Endothelial cell (in vitro differentiated cells): ENCODE data around the gene RPAP2. TPM values are rescaled to one million over a fixed set of nuclear protein-coding genes. Genes with fewer than 3 reads are reported as not detected.

Source experiments
- DNase-seq: peaks from one replicate; pipeline ENCODE4 v3.0.0; 2021; ENCODE audit warnings: low spot score
- H3K27ac Mint-ChIP-seq: one replicate; pipeline ENCODE4 v1.8.0; 2021; ENCODE audit warnings: mixed read lengths, inconsistent platforms; ENCODE audit not compliant: unreplicated experiment
- H3K27me3 Mint-ChIP-seq: one replicate; pipeline ENCODE4 v1.8.0; 2021; ENCODE audit warnings: mild to moderate bottlenecking, moderate library complexity, mixed read lengths, inconsistent platforms; ENCODE audit not compliant: unreplicated experiment
- H3K36me3 Mint-ChIP-seq: one replicate; pipeline ENCODE4 v1.8.0; 2021; ENCODE audit warnings: mild to moderate bottlenecking, low read depth, mixed read lengths, inconsistent platforms; ENCODE audit not compliant: unreplicated experiment
- H3K4me1 Mint-ChIP-seq: one replicate; pipeline ENCODE4 v1.8.0; 2021; ENCODE audit warnings: mild to moderate bottlenecking, mixed read lengths, inconsistent platforms; ENCODE audit not compliant: unreplicated experiment
- H3K4me3 Mint-ChIP-seq: one replicate; pipeline ENCODE4 v1.8.0; 2021; ENCODE audit warnings: mild to moderate bottlenecking, mixed read lengths, inconsistent platforms; ENCODE audit not compliant: unreplicated experiment
- H3K9me3 Mint-ChIP-seq: one replicate; pipeline ENCODE4 v1.8.0; 2021; ENCODE audit warnings: mixed read lengths, inconsistent platforms; ENCODE audit not compliant: unreplicated experiment
- CTCF ChIP-seq: fragments of 200-600 bp; sonication (generic); IDR thresholded peaks from one replicate; pipeline ENCODE4 v1.5.0; 2021; ENCODE audit warnings: antibody characterized with exemption; ENCODE audit not compliant: unreplicated experiment
- total RNA-seq: library from RNA; stranded (reverse); fragmentation: NEBNext Ultra II Directional; extraction: Animal tissue kit (Norgen Biotek cat#: 25700); gene quantifications from one replicate; pipeline ENCODE4 v1.2.1, GENCODE V29; 2021; ENCODE audit not compliant: unreplicated experiment

Gene RPAP2
- total RNA-seq, 1 donor from 2014 or later: 30.0 TPM

- H3K4me1 Mint-ChIP-seq: peaks cover 15% of the 10 kb centered on the region
- no peak for DNase-seq
- H3K27me3 Mint-ChIP-seq: peaks cover 3% of the 10 kb centered on the region
- H3K36me3 Mint-ChIP-seq: peaks cover 9% of the 10 kb centered on the region
- TF ChIP-seq CTCF: no peak
- no peaks in the 10 kb centered on the region for H3K9me3 Mint-ChIP-seq
- peak overlapping the region; percentile 97 for H3K27ac Mint-ChIP-seq
- H3K4me3 Mint-ChIP-seq: peak overlapping the region; percentile 98
Observed at GRCh38 chr1:92298213-92298572, 666 bp upstream of the RPAP2 start.

GRCh38 chr1:92299477-92300150 lies 755 bp downstream of the RPAP2 start:
- TF ChIP-seq CTCF: no peak
- peak overlapping the region; percentile 98 for H3K4me3 Mint-ChIP-seq
- H3K36me3 Mint-ChIP-seq: peaks cover 9% of the 10 kb centered on the region
- H3K9me3 Mint-ChIP-seq: no peaks in the 10 kb centered on the region
- peak overlapping the region; percentile 89 for H3K27ac Mint-ChIP-seq
- H3K4me1 Mint-ChIP-seq: peaks cover 15% of the 10 kb centered on the region
- no peak for DNase-seq
- H3K27me3 Mint-ChIP-seq: peaks cover 3% of the 10 kb centered on the region

- no peak for TF ChIP-seq CTCF
- H3K27me3 Mint-ChIP-seq: peaks cover 3% of the 10 kb centered on the region
- H3K36me3 Mint-ChIP-seq: peaks cover 6% of the 10 kb centered on the region
- no peak overlapping the region for H3K4me3 Mint-ChIP-seq
- H3K27ac Mint-ChIP-seq: no peak overlapping the region
- H3K9me3 Mint-ChIP-seq: no peaks in the 10 kb centered on the region
- peaks cover 15% of the 10 kb centered on the region for H3K4me1 Mint-ChIP-seq
- DNase-seq: no peak
Observed at GRCh38 chr1:92301021-92301420, 2.2 kb downstream of the RPAP2 start.

GRCh38 chr1:92306020-92306419 lies 7.2 kb downstream of the RPAP2 start:
- no peak for DNase-seq
- Mint-ChIP-seq H3K4me1 (no peaks in the 10 kb centered on the region), H3K4me3 (no peak overlapping the region), H3K36me3 (peaks cover 9% of the 10 kb centered on the region), H3K27ac (no peak overlapping the region), H3K9me3 (no peaks in the 10 kb centered on the region), H3K27me3 (no peaks in the 10 kb centered on the region)
- no peak for TF ChIP-seq CTCF

GRCh38 chr1:92307980-92308379 lies 9.1 kb downstream of the RPAP2 start:
- DNase-seq: no peak
- Mint-ChIP-seq H3K27me3 (no peaks in the 10 kb centered on the region), H3K4me1 (no peaks in the 10 kb centered on the region), H3K9me3 (no peaks in the 10 kb centered on the region), H3K27ac (no peak overlapping the region), H3K4me3 (no peak overlapping the region), H3K36me3 (peaks cover 9% of the 10 kb centered on the region)
- TF ChIP-seq CTCF: no peak
